ENCODE results near the gene CCT6A. TPM values are rescaled to one million over a fixed set of nuclear protein-coding genes. Genes with fewer than 3 reads are reported as not detected.
"Not testable (repeated sequence)": the region's sequence is repeated elsewhere in the genome, so short reads cannot be mapped to it uniquely, and the experiment has no call there.

The CCT6A gene
- total RNA-seq, 1 experiment from 2014 or later, result 257 TPM

DNA sequence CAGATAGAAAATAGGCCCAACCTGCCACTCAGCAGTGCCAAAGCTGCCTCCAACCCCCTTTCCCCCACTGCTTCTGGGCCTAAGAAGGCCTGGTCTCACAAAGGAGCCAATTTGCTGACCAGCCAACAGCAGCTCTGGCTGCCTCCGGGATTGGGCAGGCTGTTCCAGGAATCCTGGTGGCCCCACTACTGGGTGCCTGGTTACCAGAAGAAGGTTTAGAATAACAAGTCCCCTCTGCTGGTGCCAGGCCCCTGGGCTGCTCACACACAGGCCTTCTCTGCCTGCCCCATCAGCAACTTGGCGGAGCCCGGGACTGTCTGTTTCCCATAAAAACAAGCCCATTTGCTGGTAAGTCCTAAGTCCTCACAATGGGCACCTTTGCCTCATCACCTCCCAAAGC is 40.0 kb downstream of the CCT6A start:
- Histone ChIP-seq H3K4me1 (ENCODE audit: control insufficient read depth in 1 of 2, insufficient read depth in 2 of 2, low read length in 2 of 2) (peaks cover 4 to 8% of the 10 kb centered on the region in 2 experiments; a peak in 3 of 4 replicates), H3K27ac (ENCODE audit: low read depth, low read length) (no peak overlapping the region), H3K9me2 (ENCODE audit: insufficient read depth) (no peaks in the 10 kb centered on the region), H2AFZ (ENCODE audit: low read depth, low read length, poor library complexity, severe bottlenecking) (no peak overlapping the region), H3K36me3 (ENCODE audit: control insufficient read depth in 1 of 2, insufficient read depth in 2 of 2, low read length in 2 of 2) (no peaks in the 10 kb centered on the region), H3K79me2 (ENCODE audit: insufficient read depth, low read length) (no peaks in the 10 kb centered on the region), H3K4me3 (replicated peaks in 1 of 2; ENCODE audit: low read depth in 1 of 2, low read length in 2 of 2) (no peak overlapping the region), H3K4me2 (ENCODE audit: low read length) (no peak overlapping the region), H3K9me3 (ENCODE audit: control insufficient read depth in 1 of 2, insufficient read depth in 1 of 2, low read depth in 1 of 2, low read length in 2 of 2) (no peaks in the 10 kb centered on the region), H3K9ac (ENCODE audit: low read length) (no peak overlapping the region), H3K27me3 (ENCODE audit: insufficient read depth, low read length) (no peaks in the 10 kb centered on the region), H4K20me1 (ENCODE audit: insufficient read depth) (no peaks in the 10 kb centered on the region)
- RAD21 ChIA-PET (ENCODE audit: low non-redundant PET in 1 of 2, low total read pairs in 2 of 2, uncharacterized antibody in 2 of 2, unreplicated experiment in 2 of 2), result no interaction called here
- BruUV-seq (replicated peaks), result no TSS peak
- CTCF ChIA-PET, result interaction anchor here (1.0 to 3.6 kb wide), 3 partner anchors 17 to 451 kb away, joined by 4 to 21 read pairs (median 8); no protein-coding TSS in a partner anchor
- TF ChIP-seq POLR2AphosphoS5 (IDR thresholded peaks at IDR 0.05; ENCODE audit: low read depth, low read length) (peak; percentile 9; the same call in 1 of the 2 replicates), EZH2 (IDR thresholded peaks at IDR 0.05) (no peak)
- DNase-seq (ENCODE audit: low read depth, low spot score) (no peak), ATAC-seq (no peak)
- POLR2A ChIA-PET, result no interaction called here
- intact Hi-C loops (cut with micrococcal nuclease), result loop anchor here (5.0 kb wide), 1 partner anchor 89 kb away; no protein-coding TSS in a partner anchor

GRCh38 chr7:56092388-56092787 is 40.8 kb downstream of the CCT6A start:
- H3K27ac ChIP-seq (ENCODE audit: low read depth, low read length), result not testable (repeated sequence)
- H3K4me2 ChIP-seq (ENCODE audit: low read length), result peak overlapping the region; percentile 42; the same call in 1 of the 2 replicates
- intact Hi-C loops (cut with micrococcal nuclease), result loop anchor here (5.0 kb wide), 1 partner anchor 90 kb away; no protein-coding TSS in a partner anchor

More at GRCh38 chr7:56092388-56092787, 40.8 kb downstream of the CCT6A start:
- H3K36me3 ChIP-seq (ENCODE audit: control insufficient read depth in 1 of 2, insufficient read depth in 2 of 2, low read length in 2 of 2); ATAC-seq; DNase-seq (ENCODE audit: low read depth, low spot score); H3K9ac ChIP-seq (ENCODE audit: low read length); H3K27me3 ChIP-seq (ENCODE audit: insufficient read depth, low read length); H2AFZ ChIP-seq (ENCODE audit: low read depth, low read length, poor library complexity, severe bottlenecking); RAD21 ChIA-PET (ENCODE audit: low non-redundant PET in 1 of 2, low total read pairs in 2 of 2, uncharacterized antibody in 2 of 2, unreplicated experiment in 2 of 2); BruUV-seq (replicated peaks); H3K4me3 ChIP-seq (replicated peaks in 1 of 2; ENCODE audit: low read depth in 1 of 2, low read length in 2 of 2); H3K9me2 ChIP-seq (ENCODE audit: insufficient read depth); H4K20me1 ChIP-seq (ENCODE audit: insufficient read depth); H3K9me3 ChIP-seq (ENCODE audit: control insufficient read depth in 1 of 2, insufficient read depth in 1 of 2, low read depth in 1 of 2, low read length in 2 of 2); H3K79me2 ChIP-seq (ENCODE audit: insufficient read depth, low read length); H3K4me1 ChIP-seq (ENCODE audit: control insufficient read depth in 1 of 2, insufficient read depth in 2 of 2, low read length in 2 of 2): not testable (repeated sequence)
- CTCF ChIA-PET, result interaction anchor here (0.5 to 3.6 kb wide), 7 partner anchors 9 to 649 kb away, joined by 3 to 21 read pairs (median 3); no protein-coding TSS in a partner anchor
- POLR2A ChIA-PET, result interaction anchor here (1.3 kb wide), 2 partner anchors 9 to 41 kb away, joined by 4 to 7 read pairs; partner anchors contain the start of genes CCT6A and PSPH

All from HCT116 (cell line).